CD14-positive monocyte (primary cell): Measurements from ENCODE around the gene SPTBN1. TPM values are rescaled to one million over a fixed set of nuclear protein-coding genes. Genes with fewer than 3 reads are reported as not detected.

ENCODE experiments used
- DNase-seq, 3 donors: peaks; one replicate each; pipeline ENCODE4 v3.0.0-alpha.2; 2011 to 2022
- H2AFZ ChIP-seq: 2 replicates; pipeline ENCODE4 v1.6.0; 2012; ENCODE audit warnings: mild to moderate bottlenecking, low read depth, low read length, inconsistent platforms; ENCODE audit not compliant: insufficient read depth, poor library complexity, severe bottlenecking
- H3K27ac ChIP-seq, 2 donors: 1 replicate in 1 of 2; 2 replicates in 1 of 2; pipeline ENCODE4 v1.5.1; 2012 to 2013; ENCODE audit warnings: low read length in 2 of 2, control low read depth in 1 of 2, inconsistent platforms in 1 of 2, low read depth in 1 of 2, mild to moderate bottlenecking in 1 of 2
- H3K27me3 ChIP-seq, 2 donors: one replicate each; pipeline versions ENCODE4 v1.6.0 to v1.6.1; 2011 to 2013; ENCODE audit warnings: low read length in 2 of 2; ENCODE audit not compliant: control insufficient read depth in 2 of 2, insufficient read depth in 2 of 2
- H3K36me3 ChIP-seq, 2 donors: replicated peaks in 1 of 2; 1 replicate in 1 of 2; 2 replicates in 1 of 2; pipeline versions ENCODE4 v1.5.1 to v1.6.1; 2012 to 2013; ENCODE audit warnings: low read length in 2 of 2, control low read depth in 1 of 2, inconsistent platforms in 1 of 2, mild to moderate bottlenecking in 1 of 2; ENCODE audit not compliant: insufficient read depth in 2 of 2, control insufficient read depth in 1 of 2
- H3K4me1 ChIP-seq, 2 donors: 1 replicate in 1 of 2; 2 replicates in 1 of 2; pipeline versions ENCODE4 v1.5.1 to v1.6.1; 2012 to 2013; ENCODE audit warnings: low read length in 2 of 2, control low read depth in 1 of 2, inconsistent platforms in 1 of 2, mild to moderate bottlenecking in 1 of 2, moderate library complexity in 1 of 2; ENCODE audit not compliant: insufficient read depth in 2 of 2, control insufficient read depth in 1 of 2
- H3K4me2 ChIP-seq: replicated peaks from 2 replicates; pipeline ENCODE3; 2012; ENCODE audit warnings: low read length, moderate library complexity, mild to moderate bottlenecking; ENCODE audit not compliant: poor library complexity, severe bottlenecking; ENCODE audit errors: extremely low read depth
- H3K4me3 ChIP-seq, 3 experiments: fragments of 200-600 bp in 1 of 3; sonication (generic) in 1 of 3; replicated peaks in 1 of 3; 1 replicate in 2 of 3; 2 replicates in 1 of 3; pipeline ENCODE4 v1.5.1; 2011 to 2013; ENCODE audit warnings: low read length in 3 of 3, mild to moderate bottlenecking in 3 of 3, control low read depth in 2 of 3, low read depth in 2 of 3, inconsistent platforms in 1 of 3, moderate library complexity in 1 of 3
- H3K79me2 ChIP-seq: 2 replicates; pipeline ENCODE4 v1.6.0; 2012; ENCODE audit warnings: mild to moderate bottlenecking, control low read depth, inconsistent platforms, low read length, moderate library complexity; ENCODE audit not compliant: insufficient read depth
- H3K9ac ChIP-seq: 2 replicates; pipeline ENCODE4 v1.6.0; 2017; ENCODE audit warnings: low read length, mild to moderate bottlenecking; ENCODE audit not compliant: insufficient read depth, poor library complexity, severe bottlenecking
- H3K9me3 ChIP-seq, 2 donors: replicated peaks in 1 of 2; 1 replicate in 1 of 2; 2 replicates in 1 of 2; pipeline versions ENCODE4 v1.5.1 to v1.6.1; 2012 to 2013; ENCODE audit warnings: low read length in 2 of 2, control low read depth in 1 of 2; ENCODE audit not compliant: control insufficient read depth in 1 of 2, insufficient read depth in 1 of 2
- H4K20me1 ChIP-seq: 2 replicates; pipeline ENCODE4 v1.6.0; 2012; ENCODE audit warnings: mild to moderate bottlenecking, low read length, control low read depth, moderate library complexity; ENCODE audit not compliant: insufficient read depth
- H3K27ac Mint-ChIP-seq, 7 donors: one replicate each; pipeline ENCODE4 v1.8.0; 2020; ENCODE audit warnings: mild to moderate bottlenecking in 7 of 7, mixed read lengths in 7 of 7, moderate library complexity in 6 of 7, inconsistent platforms in 2 of 7
- H3K27me3 Mint-ChIP-seq, 3 donors: one replicate each; pipeline ENCODE4 v1.8.0; 2021 to 2022; ENCODE audit warnings: low read depth in 3 of 3, mild to moderate bottlenecking in 3 of 3, mixed read lengths in 3 of 3, moderate library complexity in 3 of 3, inconsistent platforms in 1 of 3
- H3K36me3 Mint-ChIP-seq, 2 donors: one replicate each; pipeline ENCODE4 v1.8.0; 2020; ENCODE audit warnings: mixed read lengths in 2 of 2, inconsistent platforms in 1 of 2, mild to moderate bottlenecking in 1 of 2
- H3K4me1 Mint-ChIP-seq: one replicate; pipeline ENCODE4 v1.8.0; 2020; ENCODE audit warnings: mild to moderate bottlenecking, mixed read lengths
- H3K4me3 Mint-ChIP-seq, 2 donors: one replicate each; pipeline ENCODE4 v1.8.0; 2020; ENCODE audit warnings: mild to moderate bottlenecking in 2 of 2, mixed read lengths in 2 of 2, moderate library complexity in 1 of 2
- H3K9me3 Mint-ChIP-seq, 7 donors: one replicate each; pipeline ENCODE4 v1.8.0; 2020 to 2022; ENCODE audit warnings: mixed read lengths in 7 of 7, mild to moderate bottlenecking in 6 of 7, moderate library complexity in 6 of 7, inconsistent platforms in 2 of 7
- WGBS: methylation state at CpG from one replicate; pipeline ENCODE4 v1.1.5; 2013; ENCODE audit warnings: missing lambda C conversion rate; ENCODE audit not compliant: insufficient coverage; 5-methylcytosine and 5-hydroxymethylcytosine counted together
- intact Hi-C, 2 donors: fragments of 100-400 bp; cut with micrococcal nuclease; formaldehyde crosslinking; loops; one replicate each; pipeline versions ENCODE4 v1.15.0 to v1.15.1; 2023
- polyA plus RNA-seq, 3 donors: library from polyadenylated mRNA; depleted of rRNA in 1 of 3; unstranded in 2 of 3; stranded (reverse) in 1 of 3; fragments of 300-500 nt in 2 of 3; fragments of >200 nt in 1 of 3; fragmentation: Illumina TruSeq in 2 of 3; gene quantifications; 1 replicate in 2 of 3; 2 replicates in 1 of 3; pipeline ENCODE4 v1.2.3, GENCODE V29; 2012 to 2021
- TF ChIP-seq, protein P1 (sequence below): fragments of 200-600 bp; IDR thresholded peaks from one replicate; pipeline ENCODE4 v1.8.0; 2022; ENCODE audit warnings: antibody characterized with exemption, mild to moderate bottlenecking

SPTBN1 gene
- polyA plus RNA-seq, 3 donors = 0.79 to 2.8 (median 1.7) TPM

DNA sequence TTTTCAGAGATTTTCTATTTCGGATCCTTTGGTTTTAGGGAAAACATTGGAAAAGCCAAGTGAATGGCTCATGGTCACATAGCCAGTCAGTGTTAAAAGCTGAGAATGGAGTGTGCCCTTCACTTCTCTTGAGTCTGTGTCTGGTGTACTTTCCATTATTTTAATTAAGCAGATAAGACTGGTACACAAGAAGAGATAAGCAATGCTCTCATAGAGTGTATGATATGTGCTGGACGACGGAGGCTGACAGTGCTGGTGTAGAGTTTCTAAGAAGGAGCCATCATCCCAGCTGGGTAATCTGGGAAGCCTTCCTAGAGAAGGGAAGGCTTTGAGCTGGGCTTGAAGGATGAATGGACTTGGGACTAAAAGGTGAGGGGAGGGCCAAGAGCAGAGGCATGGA, 93.3 kb downstream of the SPTBN1 start:
- Histone ChIP-seq H3K4me2 (no peak overlapping the region), H3K9me3 (no peaks in the 10 kb centered on the region), H3K27me3 (no peaks in the 10 kb centered on the region), H3K4me3 (no peak overlapping the region), H3K27ac (no peak overlapping the region), H4K20me1 (no peaks in the 10 kb centered on the region), H3K4me1 (no peaks in the 10 kb centered on the region), H2AFZ (no peak overlapping the region), H3K36me3 (no peaks in the 10 kb centered on the region), H3K79me2 (no peaks in the 10 kb centered on the region), H3K9ac (no peak overlapping the region)
- no peaks in the 10 kb centered on the region for H3K4me1 Mint-ChIP-seq
- intact Hi-C loops = no loop called here
- no peak for DNase-seq
- no peak overlapping the region for H3K4me3 Mint-ChIP-seq
- H3K36me3 Mint-ChIP-seq = no peaks in the 10 kb centered on the region
- TF ChIP-seq, protein P1, sequence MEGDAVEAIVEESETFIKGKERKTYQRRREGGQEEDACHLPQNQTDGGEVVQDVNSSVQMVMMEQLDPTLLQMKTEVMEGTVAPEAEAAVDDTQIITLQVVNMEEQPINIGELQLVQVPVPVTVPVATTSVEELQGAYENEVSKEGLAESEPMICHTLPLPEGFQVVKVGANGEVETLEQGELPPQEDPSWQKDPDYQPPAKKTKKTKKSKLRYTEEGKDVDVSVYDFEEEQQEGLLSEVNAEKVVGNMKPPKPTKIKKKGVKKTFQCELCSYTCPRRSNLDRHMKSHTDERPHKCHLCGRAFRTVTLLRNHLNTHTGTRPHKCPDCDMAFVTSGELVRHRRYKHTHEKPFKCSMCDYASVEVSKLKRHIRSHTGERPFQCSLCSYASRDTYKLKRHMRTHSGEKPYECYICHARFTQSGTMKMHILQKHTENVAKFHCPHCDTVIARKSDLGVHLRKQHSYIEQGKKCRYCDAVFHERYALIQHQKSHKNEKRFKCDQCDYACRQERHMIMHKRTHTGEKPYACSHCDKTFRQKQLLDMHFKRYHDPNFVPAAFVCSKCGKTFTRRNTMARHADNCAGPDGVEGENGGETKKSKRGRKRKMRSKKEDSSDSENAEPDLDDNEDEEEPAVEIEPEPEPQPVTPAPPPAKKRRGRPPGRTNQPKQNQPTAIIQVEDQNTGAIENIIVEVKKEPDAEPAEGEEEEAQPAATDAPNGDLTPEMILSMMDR = no peak
- no peak overlapping the region for H3K27ac Mint-ChIP-seq
- peaks cover 0 to 2% (median 0%) of the 10 kb centered on the region in 3 donors for H3K27me3 Mint-ChIP-seq
- 88% methylated on average over 3 of the region's 3 CpGs for WGBS
- H3K9me3 Mint-ChIP-seq = no peaks in the 10 kb centered on the region

DNA sequence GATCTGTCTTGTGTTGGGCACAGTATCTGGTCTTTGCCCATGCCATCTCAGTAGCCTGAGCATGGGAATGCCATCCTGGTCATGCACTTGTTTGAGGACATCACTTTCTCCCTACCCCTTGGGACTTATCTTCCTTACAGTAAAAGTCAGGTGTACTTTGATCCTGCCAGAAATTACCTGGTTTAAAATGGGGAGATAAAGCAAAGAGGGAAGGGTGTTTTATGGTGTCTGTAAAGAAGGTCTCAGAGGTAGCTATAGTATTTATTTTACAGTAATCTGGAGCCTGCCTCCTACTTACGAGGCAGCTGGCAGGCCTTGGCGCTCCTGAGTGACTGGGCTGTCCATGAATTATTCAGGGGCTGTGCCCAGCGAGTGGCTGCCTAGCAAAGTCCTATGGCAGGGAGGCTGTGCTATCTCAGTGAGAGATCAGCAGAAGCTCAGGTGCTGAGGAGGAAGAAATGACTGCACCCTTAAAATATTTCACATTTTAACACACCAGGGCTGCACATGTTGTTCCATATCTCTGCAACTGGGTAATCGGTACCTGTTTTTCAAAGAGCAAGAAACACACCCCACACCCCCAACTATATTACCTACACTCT, 93.9 kb downstream of the SPTBN1 start:
- H4K20me1 ChIP-seq = no peaks in the 10 kb centered on the region
- no peak overlapping the region for H3K4me3 Mint-ChIP-seq
- no peak overlapping the region for H3K4me3 ChIP-seq
- H3K4me2 ChIP-seq = no peak overlapping the region
- TF ChIP-seq, protein P1 = no peak
- H3K79me2 ChIP-seq = no peaks in the 10 kb centered on the region
- no peaks in the 10 kb centered on the region for H3K27me3 ChIP-seq
- no peak overlapping the region for H2AFZ ChIP-seq
- intact Hi-C loops = no loop called here
- peaks cover 0 to 2% (median 2%) of the 10 kb centered on the region in 3 donors for H3K27me3 Mint-ChIP-seq
- no peaks in the 10 kb centered on the region for H3K9me3 Mint-ChIP-seq
- DNase-seq = no peak
- no peak overlapping the region for H3K27ac ChIP-seq
- no peak overlapping the region for H3K27ac Mint-ChIP-seq
- no peaks in the 10 kb centered on the region for H3K4me1 Mint-ChIP-seq
- WGBS = 66% methylated on average over 3 of the region's 4 CpGs
- no peak overlapping the region for H3K9ac ChIP-seq
- no peaks in the 10 kb centered on the region for H3K9me3 ChIP-seq
- no peaks in the 10 kb centered on the region for H3K4me1 ChIP-seq
- no peaks in the 10 kb centered on the region for H3K36me3 Mint-ChIP-seq
- no peaks in the 10 kb centered on the region for H3K36me3 ChIP-seq
